Raji (cell line): ENCODE data around the gene TCERG1L.

Source experiments
- POLR2A ChIP-seq: IDR thresholded peaks from 2 replicates; pipeline ENCODE4 v1.6.1; 2011; ENCODE audit warnings: low read depth, low read length, control low read depth; ENCODE audit not compliant: insufficient read depth

TCERG1L gene

GRCh38 chr10:131068760-131069159, 242.8 kb downstream of the TCERG1L start:
- TF ChIP-seq POLR2A, result no peak

DNA sequence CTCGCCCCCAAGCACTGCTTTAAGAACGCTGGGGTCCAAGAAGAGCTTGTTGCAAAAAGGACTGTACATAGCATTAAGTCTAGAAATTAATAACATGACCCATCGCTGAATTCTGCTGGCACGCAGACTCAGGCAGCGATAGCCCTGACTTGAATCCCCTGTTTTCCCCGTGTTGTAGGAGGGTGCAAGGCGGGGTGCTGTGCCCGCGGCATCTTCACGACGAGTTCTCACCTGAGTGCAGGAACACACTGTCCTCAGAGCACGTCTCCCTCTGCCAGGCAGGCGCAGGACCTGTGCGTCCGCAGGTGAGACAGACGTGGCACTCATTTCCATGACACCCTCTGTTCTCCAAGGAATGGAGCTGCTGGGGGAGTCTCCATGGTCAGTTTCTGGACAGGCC, 243.2 kb downstream of the TCERG1L start:
- no peak for TF ChIP-seq POLR2A

DNA sequence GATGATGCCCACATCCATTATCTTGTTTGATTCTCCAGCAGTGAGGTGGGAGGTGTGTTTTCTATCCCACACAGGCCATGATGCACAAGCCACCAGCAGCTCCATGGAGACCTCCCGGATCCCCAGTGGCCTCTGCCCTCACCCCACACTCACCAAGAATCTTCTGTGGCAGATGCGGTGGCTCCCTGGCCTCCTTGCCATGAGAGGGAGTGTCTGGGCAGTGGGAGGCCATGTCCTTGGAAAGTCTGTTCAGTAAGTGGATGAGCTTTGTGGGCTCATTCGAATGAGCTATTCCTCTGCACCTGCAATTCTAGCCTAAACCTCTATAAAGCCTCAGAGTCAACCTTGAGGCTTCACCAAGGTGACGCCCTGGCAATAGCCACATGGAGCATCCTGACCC, 243.8 kb downstream of the TCERG1L start:
- TF ChIP-seq POLR2A, result no peak

- TF ChIP-seq POLR2A, result no peak
Observed at GRCh38 chr10:131065673-131066305, 245.7 kb downstream of the TCERG1L start.

DNA sequence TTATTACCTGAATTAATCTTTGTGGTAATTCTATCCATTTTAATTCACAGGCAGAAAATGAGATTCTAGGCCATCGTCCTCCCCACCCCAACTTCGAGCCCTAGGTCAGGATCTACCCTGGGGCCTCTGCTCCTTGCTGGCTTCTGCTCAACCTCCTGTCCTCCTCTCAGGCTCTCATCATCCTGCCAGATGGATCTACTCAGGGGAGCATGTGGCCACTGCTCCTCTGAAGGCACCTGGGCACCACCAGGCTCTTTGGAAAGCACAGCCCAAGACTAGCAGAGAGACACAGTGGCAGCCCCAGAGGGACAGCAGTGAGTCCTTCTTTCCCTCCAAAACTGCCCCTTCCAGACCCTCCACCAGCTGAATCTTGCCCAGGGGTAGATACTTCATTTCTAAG, 248.2 kb downstream of the TCERG1L start:
- TF ChIP-seq POLR2A, result no peak

- no peak for TF ChIP-seq POLR2A
Observed at GRCh38 chr10:131062621-131063260, 248.8 kb downstream of the TCERG1L start.

- no peak for TF ChIP-seq POLR2A
Observed at GRCh38 chr10:131061216-131061615, 250.3 kb downstream of the TCERG1L start.

GRCh38 chr10:131059881-131060280, 251.6 kb downstream of the TCERG1L start:
- no peak for TF ChIP-seq POLR2A

DNA sequence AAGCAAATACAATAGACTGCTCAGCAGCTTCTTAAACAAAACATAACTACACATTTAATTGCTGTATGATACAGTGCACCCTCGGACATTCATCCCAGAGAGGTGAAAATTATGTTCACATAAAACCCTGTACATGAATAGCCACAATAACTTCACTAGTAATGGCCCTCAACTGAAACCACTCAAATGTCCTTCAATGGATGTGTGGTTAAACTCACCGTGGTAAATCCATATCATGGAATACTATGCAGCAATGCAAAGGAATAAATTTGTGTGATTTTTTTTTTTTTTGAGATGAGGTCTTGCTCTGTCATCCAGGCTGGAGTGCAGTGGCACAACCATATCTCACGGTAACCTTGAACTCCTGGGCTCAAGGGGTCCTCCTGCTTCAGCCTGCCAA, 252.7 kb downstream of the TCERG1L start:
- TF ChIP-seq POLR2A, result no peak

DNA sequence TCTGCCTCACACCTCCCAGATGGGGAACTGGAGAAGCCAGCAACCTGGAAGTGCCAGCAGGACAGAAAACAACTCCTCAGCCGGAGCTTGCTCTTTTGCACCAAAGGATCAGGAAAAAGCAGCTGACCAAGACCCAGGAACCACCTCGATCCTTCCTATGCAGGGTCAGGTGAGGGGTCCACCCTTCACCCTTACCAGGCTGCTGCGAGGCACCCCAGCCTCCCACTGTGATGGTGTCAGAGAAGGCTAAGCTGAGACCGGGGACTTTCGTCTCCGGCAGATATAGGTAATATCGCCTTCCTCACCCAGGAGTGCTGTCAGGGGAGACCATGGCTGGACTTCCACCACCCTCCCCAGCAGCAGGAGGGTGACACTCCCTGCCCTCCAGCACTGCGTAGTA, 254.7 kb downstream of the TCERG1L start:
- TF ChIP-seq POLR2A, result no peak

DNA sequence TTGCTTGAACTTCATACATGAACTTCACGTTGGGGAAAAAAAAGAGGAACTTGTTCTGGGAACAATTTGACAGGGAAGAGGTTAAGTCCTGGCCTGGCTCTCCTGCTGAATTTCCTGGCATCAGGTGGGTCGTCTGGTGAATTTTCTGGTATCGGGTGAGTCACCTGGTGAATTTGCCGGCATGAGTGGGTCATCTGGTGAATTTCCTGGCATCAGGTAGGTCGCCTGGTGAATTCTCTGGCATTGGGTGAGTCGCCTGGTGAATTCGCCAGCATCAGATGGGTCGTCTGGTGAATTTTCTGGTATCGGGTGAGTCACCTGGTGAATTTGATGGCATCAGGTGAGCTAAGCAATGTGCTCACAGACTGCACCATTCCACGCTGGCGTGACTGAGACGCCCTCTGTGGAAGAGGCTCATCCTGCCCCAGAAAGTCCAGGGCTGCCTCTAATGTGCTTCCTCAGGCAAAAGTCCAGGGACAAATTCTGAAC, 255.4 kb downstream of the TCERG1L start:
- TF ChIP-seq POLR2A, result no peak

DNA sequence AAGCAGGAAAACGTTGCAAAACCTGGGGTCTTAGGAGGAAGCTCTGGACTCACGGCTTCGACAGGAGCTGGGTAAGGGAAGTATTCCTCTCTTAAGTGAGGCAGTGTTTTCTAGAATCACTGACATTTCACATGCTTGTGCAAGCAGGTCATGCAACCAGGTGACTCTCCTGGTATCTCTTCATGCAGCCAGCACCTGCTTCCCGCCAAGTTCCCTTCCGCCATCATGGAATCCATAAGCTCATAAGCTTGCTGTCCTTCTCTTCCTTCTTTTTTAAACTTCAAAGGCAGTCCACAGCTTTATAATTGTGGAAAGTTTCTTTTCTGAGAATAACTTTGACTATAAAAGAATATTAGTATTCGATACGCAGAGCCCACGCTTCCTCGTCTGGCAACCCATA, 256.1 kb downstream of the TCERG1L start:
- TF ChIP-seq POLR2A, result no peak

GRCh38 chr10:131053192-131053591, 258.3 kb downstream of the TCERG1L start:
- no peak for TF ChIP-seq POLR2A

GRCh38 chr10:131050162-131050766, 261.3 kb downstream of the TCERG1L start:
- TF ChIP-seq POLR2A, result no peak

DNA sequence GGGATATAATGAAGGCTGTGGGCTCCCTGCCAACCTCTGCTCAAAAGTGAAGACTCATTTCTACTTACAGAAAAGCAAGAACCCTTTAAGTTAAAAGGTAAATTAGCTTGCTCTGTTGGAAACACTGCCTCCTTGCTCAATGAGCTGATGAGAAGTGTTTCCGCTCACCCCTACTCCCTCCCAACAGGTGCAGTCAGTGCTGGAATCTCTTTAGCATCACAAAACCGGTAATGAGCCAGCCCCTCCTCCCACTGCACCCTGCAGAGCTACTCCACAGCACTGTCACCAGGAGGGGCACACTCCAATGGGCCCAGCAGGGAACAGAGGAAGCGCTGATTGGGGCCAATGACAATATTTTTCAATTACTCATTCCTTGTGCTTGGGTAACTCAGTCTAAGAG, 262.5 kb downstream of the TCERG1L start:
- TF ChIP-seq POLR2A, result no peak

DNA sequence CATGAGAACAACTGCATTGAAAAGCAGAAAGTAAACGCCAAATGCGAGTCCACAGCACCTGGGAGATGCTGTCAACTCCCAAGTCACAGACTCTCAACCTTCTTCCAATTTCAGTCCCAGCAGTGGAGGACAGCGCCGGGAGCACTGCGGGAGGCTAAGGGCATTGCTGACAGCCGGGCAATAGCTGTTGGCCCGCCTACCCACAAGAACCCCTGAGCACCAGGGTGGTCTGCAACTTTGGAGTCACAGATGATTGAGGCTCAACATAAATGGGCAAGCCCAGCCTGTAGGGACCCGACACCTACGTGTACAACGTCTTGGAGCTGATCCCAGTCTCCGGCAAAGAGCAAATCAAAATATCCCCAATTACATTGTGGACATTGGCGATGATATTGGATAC, 262.9 kb downstream of the TCERG1L start:
- no peak for TF ChIP-seq POLR2A

GRCh38 chr10:131047501-131047900, 264.0 kb downstream of the TCERG1L start:
- TF ChIP-seq POLR2A, result no peak

DNA sequence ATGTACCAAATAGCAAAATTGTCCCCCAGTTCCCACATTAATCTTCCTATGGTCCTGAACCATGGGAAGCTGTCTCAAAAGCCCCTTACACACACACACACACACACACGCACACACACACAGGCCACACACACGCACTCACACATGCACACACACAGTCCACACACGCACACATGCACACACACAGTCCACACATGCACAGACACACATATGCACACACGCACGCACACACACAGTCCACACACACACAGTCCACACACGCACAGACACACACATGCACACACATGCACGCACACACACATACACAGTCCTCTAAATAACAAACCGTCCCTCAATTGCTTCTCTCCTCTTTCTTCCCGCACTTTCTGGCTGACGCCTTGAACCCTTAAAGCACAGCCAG, 265.3 kb downstream of the TCERG1L start:
- TF ChIP-seq POLR2A, result no peak
